ENCODE data around the gene NMRK2. TPM values are rescaled to one million over a fixed set of nuclear protein-coding genes. Genes with fewer than 3 reads are reported as not detected.
A peak's percentile ranks its signal among the peaks of the same experiment; 100 is the strongest.

Gene NMRK2
- total and polyA plus RNA-seq, 2 of the 13 experiments (the other 11 are each of a cell fraction or from before 2014, with no cell fraction given), result not detected

DNA sequence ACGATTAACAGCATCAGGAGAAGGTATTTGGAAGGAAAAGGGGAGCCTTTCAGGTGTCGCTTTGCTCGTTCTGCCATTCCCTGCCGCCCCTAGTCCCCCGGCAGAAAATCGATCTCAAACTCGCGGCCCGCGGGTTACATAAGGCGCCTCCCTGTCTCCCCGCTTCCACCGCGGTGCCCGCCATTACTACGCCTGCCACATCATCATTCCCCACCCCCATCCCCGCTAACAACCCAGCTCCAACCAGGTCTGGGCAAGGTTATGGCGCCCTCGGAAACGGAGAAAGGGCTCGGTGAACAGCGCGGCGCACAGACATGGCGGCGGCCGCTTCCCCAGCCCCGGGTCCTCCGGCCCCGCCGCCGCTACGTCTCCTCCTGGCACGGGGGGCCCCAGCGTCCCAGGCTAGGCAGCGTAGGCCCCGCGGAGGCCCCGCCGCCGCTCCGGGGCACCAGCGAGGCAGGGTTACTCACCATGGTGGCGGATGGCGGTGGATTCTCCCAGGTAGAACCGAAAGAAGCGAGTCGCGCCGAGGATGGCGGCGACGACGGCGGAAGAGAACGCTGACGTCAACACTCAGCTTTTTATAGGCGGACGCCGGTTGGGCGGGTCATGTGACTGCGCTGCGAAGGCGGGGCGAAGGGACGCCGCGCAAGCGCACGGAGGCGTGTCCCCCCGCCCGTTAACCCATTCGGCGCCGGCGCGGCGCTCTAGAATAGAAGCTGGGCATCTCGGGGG is 52.2 kb downstream of the NMRK2 start, which contains the start of gene EEF2:
TSS of gene EEF2 (minus strand) at position 556 of the 735 bp plus-strand sequence. CDS start at position 473, 83 bp downstream.
- intact Hi-C loops (cut with micrococcal nuclease; ENCODE audit: unreplicated experiment), result no loop called here
- peak within 1 kb of the TSS; percentile 82 for H2AFZ ChIP-seq (ENCODE audit: low read length)
- H3K27ac ChIP-seq (ENCODE audit: extremely low read length, insufficient read depth, low read length), result peak within 1 kb of the TSS; percentile 92
- ChIA-PET POLR2A (interaction anchor here (0.7 to 7.4 kb wide), 12 partner anchors 9 to 222 kb away, joined by 3 to 118 read pairs (median 8); partner anchors contain the start of genes DAPK3, MRPL54, PIAS4 and ZBTB7A), CTCF (ENCODE audit: low intra/inter-chr PET ratio, low total read pairs) (no interaction called here)
- H3K27me3 ChIP-seq (ENCODE audit: control insufficient read depth in 1 of 2, insufficient read depth in 2 of 2, low read length in 2 of 2), result no peaks in the 10 kb centered on the region; a peak in 1 of 5 replicates
- H4K20me1 ChIP-seq (ENCODE audit: insufficient read depth, low read length), result peaks cover 52% of the 10 kb centered on the region
- peaks cover 48% of the 10 kb centered on the region for H3K79me2 ChIP-seq (ENCODE audit: insufficient read depth, low read length)
- under 1% methylated on average over 58 of the region's 80 CpGs for WGBS (ENCODE audit: low lambda C conversion rate)
- H3K4me3 ChIP-seq (replicated peaks in 1 of 3; ENCODE audit: insufficient read depth in 1 of 3, low read depth in 2 of 3, low read length in 3 of 3), result peak within 1 kb of the TSS; percentile 93 to 100 (median 95)
- TSS peak; percentile 72 for BruUV-seq (replicated peaks)
- peak within 1 kb of the TSS; percentile 99 for H3K4me2 ChIP-seq (ENCODE audit: low read depth, low read length)
- no peaks in the 10 kb centered on the region for H3K9me3 ChIP-seq (ENCODE audit: low read length)
- DNase-seq (ENCODE audit: low spot score) (peak; percentile 69), FAIRE-seq (no peak), ATAC-seq (peak; percentile 31)
- in situ Hi-C loops (cut with HindIII; ENCODE audit: extremely low pct_ligation_motif_present, low pct_unique_long_range_greater_than_20kb), result loop anchor here (5.0 kb wide), 1 partner anchor 217 kb away; no protein-coding TSS in a partner anchor
- peak within 1 kb of the TSS; percentile 99 for H3K9ac ChIP-seq (ENCODE audit: insufficient read depth, low read depth, low read length)
- H3K4me1 ChIP-seq (ENCODE audit: insufficient read depth, low read length), result peaks cover 57% of the 10 kb centered on the region
- H3K36me3 ChIP-seq (replicated peaks in 1 of 2; ENCODE audit: control insufficient read depth in 1 of 2, insufficient read depth in 2 of 2, low read length in 2 of 2), result peaks cover 41 to 46% of the 10 kb centered on the region in 2 experiments
- TF ChIP-seq ZNF350 (CRISPR knock-in tag; IDR thresholded peaks at IDR 0.05; ENCODE audit: borderline replicate concordance, low read depth) (0 out of 2 replicates have a peak, but pooled peaks have one; percentile 31), TRIM24 (CRISPR knock-in tag; IDR thresholded peaks at IDR 0.05) (no peak), ATF5 (CRISPR knock-in tag; IDR thresholded peaks at IDR 0.05; ENCODE audit: low read depth) (no peak), KDM6A (CRISPR knock-in tag; IDR thresholded peaks at IDR 0.05; ENCODE audit: low read depth) (no peak), KMT2A (CRISPR knock-in tag; IDR thresholded peaks at IDR 0.05) (no peak), ZMYM4 (CRISPR knock-in tag; IDR thresholded peaks at IDR 0.05) (peak; percentile 97), GZF1 (CRISPR knock-in tag; IDR thresholded peaks at IDR 0.05) (peak; percentile 56; the same call in 1 of the 2 replicates), ZFP37 (CRISPR knock-in tag; IDR thresholded peaks at IDR 0.05; ENCODE audit: borderline replicate concordance) (no peak), TOPORS (CRISPR knock-in tag; IDR thresholded peaks at IDR 0.05) (peak; percentile 94), EED (CRISPR knock-in tag; IDR thresholded peaks at IDR 0.05) (peak; percentile 78; the same call in 1 of the 2 replicates), TRAFD1 (CRISPR knock-in tag; IDR thresholded peaks at IDR 0.05; ENCODE audit: borderline replicate concordance) (no peak), PHB2 (IDR thresholded peaks at IDR 0.05; ENCODE audit: partially characterized antibody) (no peak), PHF20 (CRISPR knock-in tag; IDR thresholded peaks at IDR 0.05) (peak; percentile 63), ZNF136 (CRISPR knock-in tag; IDR thresholded peaks at IDR 0.05; ENCODE audit: low read depth) (no peak)
- TF ChIP-seq, protein P1, sequence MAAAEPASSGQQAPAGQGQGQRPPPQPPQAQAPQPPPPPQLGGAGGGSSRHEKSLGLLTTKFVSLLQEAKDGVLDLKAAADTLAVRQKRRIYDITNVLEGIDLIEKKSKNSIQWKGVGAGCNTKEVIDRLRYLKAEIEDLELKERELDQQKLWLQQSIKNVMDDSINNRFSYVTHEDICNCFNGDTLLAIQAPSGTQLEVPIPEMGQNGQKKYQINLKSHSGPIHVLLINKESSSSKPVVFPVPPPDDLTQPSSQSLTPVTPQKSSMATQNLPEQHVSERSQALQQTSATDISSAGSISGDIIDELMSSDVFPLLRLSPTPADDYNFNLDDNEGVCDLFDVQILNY (CRISPR knock-in tag; conservative IDR thresholded peaks at IDR 0.05), result no peak
- TF ChIP-seq, protein P2, sequence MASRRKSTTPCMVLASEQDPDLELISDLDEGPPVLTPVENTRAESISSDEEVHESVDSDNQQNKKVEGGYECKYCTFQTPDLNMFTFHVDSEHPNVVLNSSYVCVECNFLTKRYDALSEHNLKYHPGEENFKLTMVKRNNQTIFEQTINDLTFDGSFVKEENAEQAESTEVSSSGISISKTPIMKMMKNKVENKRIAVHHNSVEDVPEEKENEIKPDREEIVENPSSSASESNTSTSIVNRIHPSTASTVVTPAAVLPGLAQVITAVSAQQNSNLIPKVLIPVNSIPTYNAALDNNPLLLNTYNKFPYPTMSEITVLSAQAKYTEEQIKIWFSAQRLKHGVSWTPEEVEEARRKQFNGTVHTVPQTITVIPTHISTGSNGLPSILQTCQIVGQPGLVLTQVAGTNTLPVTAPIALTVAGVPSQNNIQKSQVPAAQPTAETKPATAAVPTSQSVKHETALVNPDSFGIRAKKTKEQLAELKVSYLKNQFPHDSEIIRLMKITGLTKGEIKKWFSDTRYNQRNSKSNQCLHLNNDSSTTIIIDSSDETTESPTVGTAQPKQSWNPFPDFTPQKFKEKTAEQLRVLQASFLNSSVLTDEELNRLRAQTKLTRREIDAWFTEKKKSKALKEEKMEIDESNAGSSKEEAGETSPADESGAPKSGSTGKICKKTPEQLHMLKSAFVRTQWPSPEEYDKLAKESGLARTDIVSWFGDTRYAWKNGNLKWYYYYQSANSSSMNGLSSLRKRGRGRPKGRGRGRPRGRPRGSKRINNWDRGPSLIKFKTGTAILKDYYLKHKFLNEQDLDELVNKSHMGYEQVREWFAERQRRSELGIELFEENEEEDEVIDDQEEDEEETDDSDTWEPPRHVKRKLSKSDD (CRISPR knock-in tag; IDR thresholded peaks at IDR 0.05; ENCODE audit: low read depth), result no peak
